K562 (cell line): ENCODE results near the gene LPIN1. TPM values are rescaled to one million over a fixed set of nuclear protein-coding genes. Genes with fewer than 3 reads are reported as not detected.

Experiments used
- ATAC-seq: fragments of 200-7000 bp; cut with Tn5 transposase; 3 replicates; pipeline ENCODE4 v1.9.1; 2020; ENCODE audit warnings: moderate library complexity
- BruUV-seq: library from RNA; stranded (reverse); fragments of 400-500 nt; replicated peaks from 2 replicates; lab custom pipeline; 2021; lab: Mats Ljungman, UMichigan
- CTCF ChIA-PET: fragments of 300-600 bp; formaldehyde crosslinking; extraction: SDS; loops from one replicate; lab custom pipeline; 2021; ENCODE audit warnings: low intra/inter-chr PET ratio; lab: Yijun Ruan, JAX
- POLR2A ChIA-PET: fragments of 300-600, 350-650 bp; sonication (Branson Sonifier 250); formaldehyde crosslinking; extraction: SDS; loops from one replicate; lab custom pipeline; 2021; ENCODE audit warnings: antibody characterized with exemption, inconsistent platforms; lab: Yijun Ruan, JAX
- DNase-seq, 4 experiments: peaks; one replicate each; pipeline versions ENCODE4 v3.0.0 to v3.0.0-alpha.2; 2011 to 2018; ENCODE audit warnings: low spot score in 3 of 4, mixed read lengths in 3 of 4; ENCODE audit errors: extremely low read depth in 1 of 4
- FAIRE-seq: peaks from 2 replicates; lab custom pipeline; 2011; peaks lifted over from hg19 to GRCh38; lab: Jason Lieb, UNC
- H2AFZ ChIP-seq: 2 replicates; pipeline ENCODE4 v1.6.0; 2011; ENCODE audit warnings: low read depth, low read length, control low read depth, inconsistent platforms
- H3K27ac ChIP-seq: fragments of 200-600 bp; 3 replicates; pipeline ENCODE4 v1.8.0; 2011; ENCODE audit warnings: low read depth, mild to moderate bottlenecking, control low read depth, inconsistent platforms, low read length, moderate library complexity, mixed read lengths; ENCODE audit errors: extremely low read depth
- H3K27me3 ChIP-seq, 2 experiments: fragments of 300-600 bp in 1 of 2; 2 replicates in 1 of 2; 3 replicates in 1 of 2; pipeline versions ENCODE4 v1.6.0 to v1.8.0; 2011; ENCODE audit warnings: inconsistent platforms in 2 of 2, low read length in 2 of 2, mild to moderate bottlenecking in 1 of 2, mixed read lengths in 1 of 2, moderate library complexity in 1 of 2; ENCODE audit not compliant: control insufficient read depth in 2 of 2, insufficient read depth in 2 of 2
- H3K36me3 ChIP-seq: fragments of 300-600 bp; 3 replicates; pipeline ENCODE4 v1.8.0; 2011; ENCODE audit warnings: mild to moderate bottlenecking, low read length, inconsistent platforms; ENCODE audit not compliant: control insufficient read depth, insufficient read depth
- H3K4me1 ChIP-seq, 2 experiments: fragments of 200-600 bp in 1 of 2; replicated peaks in 1 of 2; 2 replicates in 1 of 2; 3 replicates in 1 of 2; pipeline versions ENCODE4 v1.5.1 to v1.8.0; 2011; ENCODE audit warnings: inconsistent platforms in 2 of 2, low read length in 2 of 2, mild to moderate bottlenecking in 1 of 2, mixed read lengths in 1 of 2, moderate library complexity in 1 of 2; ENCODE audit not compliant: control insufficient read depth in 2 of 2, insufficient read depth in 2 of 2
- H3K4me2 ChIP-seq: 2 replicates; pipeline ENCODE4 v1.6.1; 2011; ENCODE audit warnings: low read length, control low read depth, inconsistent platforms, mixed read lengths; ENCODE audit not compliant: insufficient read depth
- H3K4me3 ChIP-seq: fragments of 200-600 bp; sonication (generic), shearing (Covaris generic); 2 replicates; pipeline ENCODE4 v1.5.1; 2016; ENCODE audit warnings: control low read depth, inconsistent platforms
- H3K79me2 ChIP-seq: fragments of 200-600 bp; 3 replicates; pipeline ENCODE4 v1.8.0; 2011; ENCODE audit warnings: low read length, inconsistent platforms; ENCODE audit not compliant: control insufficient read depth, insufficient read depth
- H3K9ac ChIP-seq, 2 experiments: 2 replicates each; pipeline versions ENCODE4 v1.6.0 to v1.6.1; 2011; ENCODE audit warnings: low read depth in 2 of 2, low read length in 2 of 2, control low read depth in 1 of 2, inconsistent platforms in 1 of 2, mild to moderate bottlenecking in 1 of 2, mixed read lengths in 1 of 2; ENCODE audit not compliant: insufficient read depth in 1 of 2
- H3K9me1 ChIP-seq: one replicate; pipeline ENCODE4 v1.6.0; 2011; ENCODE audit warnings: inconsistent platforms, mild to moderate bottlenecking, low read length, moderate library complexity; ENCODE audit not compliant: control insufficient read depth, insufficient read depth
- H3K9me3 ChIP-seq: replicated peaks from 2 replicates; pipeline ENCODE4 v1.5.1; 2011; ENCODE audit warnings: low read depth, low read length, inconsistent platforms; ENCODE audit not compliant: control insufficient read depth, insufficient read depth
- H4K20me1 ChIP-seq: replicated peaks from 2 replicates; pipeline ENCODE4 v1.6.1; 2011; ENCODE audit warnings: low read length, inconsistent platforms, mixed read lengths; ENCODE audit not compliant: control insufficient read depth, insufficient read depth
- CBX8 ChIP-seq: fragments of 200-600 bp; sonication (generic); IDR thresholded peaks from 2 replicates; pipeline ENCODE4 v1.6.1; 2012; ENCODE audit warnings: borderline replicate concordance, mixed run types, low read depth, mild to moderate bottlenecking, moderate library complexity, mixed read lengths, low read length, control low read depth, inconsistent platforms; ENCODE audit not compliant: poor library complexity, severe bottlenecking; ENCODE audit errors: extremely low read depth
- CHCHD3 ChIP-seq: fragments of 250-450 bp; sonication (Bioruptor Pico); IDR thresholded peaks from 2 replicates; pipeline ENCODE4 v2.1.2; 2022; ENCODE audit warnings: mild to moderate bottlenecking
- KAT2B ChIP-seq: IDR thresholded peaks from one replicate; pipeline ENCODE4 v1.6.1; 2012; ENCODE audit warnings: low read depth, mild to moderate bottlenecking, control low read depth, inconsistent platforms, low read length, moderate library complexity
- MCM2 ChIP-seq: fragments of 450-650 bp; IDR thresholded peaks from 2 replicates; pipeline ENCODE4 v1.6.1; 2017; ENCODE audit warnings: low read depth, mild to moderate bottlenecking
- MEF2A ChIP-seq: IDR thresholded peaks from 2 replicates; pipeline ENCODE4 v1.6.1; 2011; ENCODE audit warnings: low read depth, mild to moderate bottlenecking, low read length, moderate library complexity; ENCODE audit not compliant: control insufficient read depth
- NFATC3 ChIP-seq: fragments of 450-650 bp; IDR thresholded peaks from 2 replicates; pipeline ENCODE4 v1.6.1; 2017; ENCODE audit warnings: mild to moderate bottlenecking
- NRF1 ChIP-seq, 2 experiments: fragments of 450-650 bp; IDR thresholded peaks in 1 of 2; conservative IDR thresholded peaks in 1 of 2; 2 replicates each; pipeline ENCODE4 v1.6.1; 2014; ENCODE audit warnings: mild to moderate bottlenecking in 2 of 2
- PKNOX1 ChIP-seq: fragments of 450-650 bp; IDR thresholded peaks from 2 replicates; pipeline ENCODE4 v1.6.1; 2016
- RFX1 ChIP-seq: fragments of 450-650 bp; IDR thresholded peaks from 2 replicates; pipeline ENCODE4 v1.6.1; 2016; ENCODE audit warnings: mild to moderate bottlenecking, moderate library complexity
- SETDB1 ChIP-seq: IDR thresholded peaks from one replicate; pipeline ENCODE4 v1.6.1; 2012; ENCODE audit warnings: low read length, control low read depth, inconsistent platforms
- ZNF407 ChIP-seq: fragments of 450-650 bp; IDR thresholded peaks from 2 replicates; pipeline ENCODE4 v1.6.1; 2016; ENCODE audit warnings: low read depth
- ZNF507 ChIP-seq: conservative IDR thresholded peaks from 2 replicates; pipeline ENCODE4 v1.6.1; 2017; ENCODE audit warnings: missing genetic modification characterization, missing compliant biosample characterization
- WGBS: fragments of 100-300 bp; shearing (Covaris generic); methylation state at CpG from one replicate; pipeline ENCODE4 v1.1.6; 2016; ENCODE audit warnings: low coverage, mixed read lengths; ENCODE audit not compliant: insufficient coverage; ENCODE audit errors: missing lambda C conversion rate; 5-methylcytosine and 5-hydroxymethylcytosine counted together
- in situ Hi-C: fragments of 300-500 bp; cut with MboI; formaldehyde crosslinking; loops from 4 replicates; pipeline ENCODE4 v1.15.0; 2018; ENCODE audit warnings: inconsistent platforms, mixed read lengths
- intact Hi-C: fragments of 100-400 bp; cut with micrococcal nuclease; formaldehyde crosslinking; loops from 2 replicates; pipeline ENCODE4 v1.14.2; 2022
- polyA plus RNA-seq, 8 experiments: library from polyadenylated mRNA; depleted of rRNA in 4 of 8; stranded (reverse) in 5 of 8; unstranded in 3 of 8; fragments of >200 nt; fragmentation: Nextera tagmentation in 2 of 8; fragmentation: Illumina TruSeq in 1 of 8; extraction: Ambion mirVana in 2 of 8; extraction: Trizol in 1 of 8; gene quantifications; 2 replicates each; pipeline versions ENCODE4 v1.2.1 to v1.2.3, GENCODE V29; 2011 to 2014; ENCODE audit warnings: inconsistent platforms in 1 of 8, missing spikeins in 1 of 8
- total RNA-seq, 7 experiments: library from RNA; depleted of rRNA in 6 of 7; stranded (reverse); fragments of >200 nt in 6 of 7; fragmentation: Illumina TruSeq in 2 of 7; extraction: Trizol in 2 of 7; gene quantifications; 2 replicates each; pipeline versions ENCODE4 v1.2.1 to v1.2.3, GENCODE V29; 2011 to 2021; ENCODE audit warnings: low replicate concordance in 1 of 7

LPIN1 gene
- total and polyA plus RNA-seq, 9 of the 15 experiments (the other 6 are each of a cell fraction or from before 2014, with no cell fraction given) = 9.2 to 84.0 (median 27.8) TPM

- H3K9ac ChIP-seq = no peak overlapping the region; a peak in 1 of 4 replicates
- H3K27me3 ChIP-seq = no peaks in the 10 kb centered on the region
- H2AFZ ChIP-seq = no peak overlapping the region
- no peaks in the 10 kb centered on the region for H3K9me3 ChIP-seq
- no peak overlapping the region for H3K27ac ChIP-seq
- in situ Hi-C loops (no loop called here), intact Hi-C loops (no loop called here)
- no peaks in the 10 kb centered on the region for H4K20me1 ChIP-seq
- ChIA-PET POLR2A (no interaction called here), CTCF (no interaction called here)
- DNase-seq (peak in 1 of 4 experiments; percentile 14), FAIRE-seq (no peak), ATAC-seq (peak; percentile 31)
- H3K36me3 ChIP-seq = peaks cover 66% of the 10 kb centered on the region; the same call in 2 of the 3 replicates
- no peaks in the 10 kb centered on the region for H3K79me2 ChIP-seq
- H3K9me1 ChIP-seq = no peaks in the 10 kb centered on the region
- no peaks in the 10 kb centered on the region for H3K4me1 ChIP-seq
- no peak overlapping the region for H3K4me3 ChIP-seq
- H3K4me2 ChIP-seq = no peak overlapping the region
- WGBS = 39% methylated on average over 8 of the region's 12 CpGs
- BruUV-seq = no TSS peak
- TF ChIP-seq KAT2B (no peak), CHCHD3 (CRISPR knock-in tag) (no peak), ZNF407 (no peak), ZNF507 (tag) (no peak), RFX1 (no peak), PKNOX1 (no peak), MEF2A (no peak), NFATC3 (no peak), CBX8 (no peak), NRF1 (conservative IDR thresholded peaks at IDR 0.05 in 1 of 2, IDR thresholded peaks at IDR 0.05 in 1 of 2) (no peak), SETDB1 (no peak), MCM2 (no peak)
Observed at GRCh38 chr2:11809586-11810236, 63.3 kb downstream of the LPIN1 start.
